Lower leg skin (tissue), 3 donors: Measurements from ENCODE around the gene FILIP1L.

Experiments
- POLR2A ChIP-seq, 2 donors: fragments of 450-650 bp; IDR thresholded peaks; one replicate each; pipeline ENCODE4 v1.6.1; 2016 to 2017; ENCODE audit warnings: antibody characterized with exemption in 2 of 2, mild to moderate bottlenecking in 1 of 2, moderate library complexity in 1 of 2
- TF ChIP-seq, protein P1 (sequence below), 3 donors: fragments of 450-650 bp; IDR thresholded peaks; one replicate each; pipeline ENCODE4 v1.5.1; 2016; ENCODE audit warnings: antibody characterized with exemption in 3 of 3, mild to moderate bottlenecking in 3 of 3, moderate library complexity in 2 of 3

DNA sequence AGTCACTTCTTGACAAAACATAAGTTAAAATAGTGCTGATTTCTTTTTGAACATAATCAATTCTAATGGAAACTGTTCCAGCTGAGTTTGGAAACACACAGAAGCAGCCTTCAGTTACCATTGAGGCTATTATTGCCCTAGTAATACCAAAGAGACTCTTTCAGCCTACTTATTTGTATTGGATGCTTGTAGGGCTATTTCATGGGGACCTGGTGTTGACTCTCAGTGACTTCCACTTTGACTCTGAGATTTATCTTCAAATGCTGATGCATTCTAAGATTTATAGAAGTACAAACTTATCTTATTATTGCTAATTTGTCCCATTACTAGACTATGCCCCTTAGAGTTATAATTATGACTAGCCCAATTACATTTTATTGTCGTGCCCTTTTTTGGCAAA is 229.2 kb downstream of the FILIP1L start:
- TF ChIP-seq, protein P1, sequence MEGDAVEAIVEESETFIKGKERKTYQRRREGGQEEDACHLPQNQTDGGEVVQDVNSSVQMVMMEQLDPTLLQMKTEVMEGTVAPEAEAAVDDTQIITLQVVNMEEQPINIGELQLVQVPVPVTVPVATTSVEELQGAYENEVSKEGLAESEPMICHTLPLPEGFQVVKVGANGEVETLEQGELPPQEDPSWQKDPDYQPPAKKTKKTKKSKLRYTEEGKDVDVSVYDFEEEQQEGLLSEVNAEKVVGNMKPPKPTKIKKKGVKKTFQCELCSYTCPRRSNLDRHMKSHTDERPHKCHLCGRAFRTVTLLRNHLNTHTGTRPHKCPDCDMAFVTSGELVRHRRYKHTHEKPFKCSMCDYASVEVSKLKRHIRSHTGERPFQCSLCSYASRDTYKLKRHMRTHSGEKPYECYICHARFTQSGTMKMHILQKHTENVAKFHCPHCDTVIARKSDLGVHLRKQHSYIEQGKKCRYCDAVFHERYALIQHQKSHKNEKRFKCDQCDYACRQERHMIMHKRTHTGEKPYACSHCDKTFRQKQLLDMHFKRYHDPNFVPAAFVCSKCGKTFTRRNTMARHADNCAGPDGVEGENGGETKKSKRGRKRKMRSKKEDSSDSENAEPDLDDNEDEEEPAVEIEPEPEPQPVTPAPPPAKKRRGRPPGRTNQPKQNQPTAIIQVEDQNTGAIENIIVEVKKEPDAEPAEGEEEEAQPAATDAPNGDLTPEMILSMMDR (IDR thresholded peaks at IDR 0.05): no peak
- TF ChIP-seq POLR2A (IDR thresholded peaks at IDR 0.05): no peak
